ENCODE data around the gene SLC4A1AP.

DNA sequence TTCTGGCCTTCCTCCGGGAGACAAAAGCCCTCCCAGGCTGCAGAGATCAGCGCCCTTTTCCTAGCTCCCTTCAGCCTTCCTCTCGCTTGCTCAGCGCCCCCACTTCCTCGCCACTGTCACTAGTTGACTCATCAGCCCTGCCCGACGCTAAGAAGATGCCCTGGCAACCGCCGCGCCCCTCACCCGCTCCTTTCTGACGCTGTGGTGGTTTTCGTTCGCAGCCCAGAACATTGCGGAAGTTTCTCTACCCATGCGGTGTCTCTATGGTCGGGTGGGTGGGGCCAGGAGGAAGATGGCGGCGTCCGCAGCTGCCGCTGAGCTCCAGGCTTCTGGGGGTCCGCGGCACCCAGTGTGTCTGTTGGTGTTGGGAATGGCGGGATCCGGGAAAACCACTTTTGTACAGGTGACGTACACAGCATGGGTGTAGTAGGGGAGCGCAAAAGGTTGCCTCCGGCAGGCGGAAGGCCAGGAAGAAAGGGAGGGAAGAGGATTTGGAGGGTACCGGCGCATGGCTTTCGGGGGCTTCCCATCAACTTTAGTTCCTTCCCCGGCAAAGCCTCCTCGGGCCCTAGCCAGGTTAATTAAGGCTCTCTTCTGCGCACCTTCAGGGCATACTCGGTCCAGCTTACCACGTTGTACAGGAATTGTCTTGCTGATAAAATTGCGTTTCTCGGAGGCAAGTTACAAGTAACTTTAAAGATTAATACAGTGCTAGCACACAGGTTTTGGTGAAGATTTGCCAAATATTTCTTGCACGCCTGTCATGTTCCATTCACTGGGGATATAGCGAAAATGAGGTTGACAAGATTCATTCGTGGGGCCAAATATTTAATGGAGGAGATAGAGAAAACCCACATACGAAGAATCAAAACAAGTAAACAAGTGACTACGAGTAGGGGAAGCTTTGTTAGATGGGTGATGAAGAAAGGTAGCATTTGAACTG, 34.7 kb upstream of the SLC4A1AP start, which contains the start of the genes CCDC121 and GPN1:
- TF ChIP-seq, protein P1, sequence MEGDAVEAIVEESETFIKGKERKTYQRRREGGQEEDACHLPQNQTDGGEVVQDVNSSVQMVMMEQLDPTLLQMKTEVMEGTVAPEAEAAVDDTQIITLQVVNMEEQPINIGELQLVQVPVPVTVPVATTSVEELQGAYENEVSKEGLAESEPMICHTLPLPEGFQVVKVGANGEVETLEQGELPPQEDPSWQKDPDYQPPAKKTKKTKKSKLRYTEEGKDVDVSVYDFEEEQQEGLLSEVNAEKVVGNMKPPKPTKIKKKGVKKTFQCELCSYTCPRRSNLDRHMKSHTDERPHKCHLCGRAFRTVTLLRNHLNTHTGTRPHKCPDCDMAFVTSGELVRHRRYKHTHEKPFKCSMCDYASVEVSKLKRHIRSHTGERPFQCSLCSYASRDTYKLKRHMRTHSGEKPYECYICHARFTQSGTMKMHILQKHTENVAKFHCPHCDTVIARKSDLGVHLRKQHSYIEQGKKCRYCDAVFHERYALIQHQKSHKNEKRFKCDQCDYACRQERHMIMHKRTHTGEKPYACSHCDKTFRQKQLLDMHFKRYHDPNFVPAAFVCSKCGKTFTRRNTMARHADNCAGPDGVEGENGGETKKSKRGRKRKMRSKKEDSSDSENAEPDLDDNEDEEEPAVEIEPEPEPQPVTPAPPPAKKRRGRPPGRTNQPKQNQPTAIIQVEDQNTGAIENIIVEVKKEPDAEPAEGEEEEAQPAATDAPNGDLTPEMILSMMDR (IDR thresholded peaks at IDR 0.05; ENCODE audit: insufficient read depth, low read depth, low read length): no peak
- TF ChIP-seq EZH2 (IDR thresholded peaks at IDR 0.05; ENCODE audit: insufficient read depth, low read length): no peak

Measured in astrocyte (in vitro differentiated cells and primary cell).